DOHH2 (cell line): ENCODE data around the gene PRM3.

Experiments used
- CTCF ChIP-seq: fragments of 200-600 bp; sonication (generic); IDR thresholded peaks from one replicate; pipeline ENCODE4 v1.5.1; 2014; ENCODE audit warnings: antibody characterized with exemption, mild to moderate bottlenecking, low read depth, low read length; ENCODE audit not compliant: poor library complexity, severe bottlenecking
- EZH2phosphoT487 ChIP-seq: fragments of 200-600 bp; sonication (generic); IDR thresholded peaks from 2 replicates; pipeline ENCODE4 v1.6.1; 2017; ENCODE audit warnings: borderline replicate concordance, mild to moderate bottlenecking, antibody characterized with exemption, low read length, moderate library complexity, mixed read lengths

GRCh38 chr16:11291091-11291703 lies 17.8 kb upstream of the PRM3 start:
- no peak for TF ChIP-seq CTCF
- TF ChIP-seq EZH2phosphoT487, result no peak
